ENCODE measurements around the gene HIPK2. TPM values are rescaled to one million over a fixed set of nuclear protein-coding genes. Genes with fewer than 3 reads are reported as not detected.
A peak's percentile ranks its signal among the peaks of the same experiment; 100 is the strongest.

HIPK2 gene
- total and polyA plus RNA-seq, 2 experiments from 2014 or later: 7.3 to 16.9 TPM

GRCh38 chr7:139769761-139770160 is 8.0 kb downstream of the HIPK2 start (continued):
- TF ChIP-seq ZNF114 (CRISPR knock-in tag; IDR thresholded peaks at IDR 0.05): no peak
- TF ChIP-seq REST (IDR thresholded peaks at IDR 0.05; ENCODE audit: unreplicated experiment): no peak
- no peak for TF ChIP-seq JUNB (IDR thresholded peaks at IDR 0.05; ENCODE audit: unreplicated experiment)
- TF ChIP-seq CREB1 (CRISPR knock-in tag; IDR thresholded peaks at IDR 0.05; ENCODE audit: low read depth): no peak

- no peaks in the 10 kb centered on the region for H3K9me3 Mint-ChIP-seq
- Histone ChIP-seq H3K27ac (ENCODE audit: low read depth) (no peak overlapping the region), H3K27me3 (ENCODE audit: insufficient read depth) (no peaks in the 10 kb centered on the region), H3K4me3 (no peak overlapping the region), H3K36me3 (ENCODE audit: insufficient read depth) (no peaks in the 10 kb centered on the region; the same call in 1 of the 2 replicates), H3F3A (replicated peaks; ENCODE audit: low read depth) (no peaks in the 10 kb centered on the region), H3K9me2 (ENCODE audit: insufficient read depth) (no peaks in the 10 kb centered on the region; the same call in 1 of the 2 replicates), H3K4me2 (no peak overlapping the region), H3K4me1 (ENCODE audit: insufficient read depth) (no peaks in the 10 kb centered on the region; the same call in 1 of the 2 replicates), H3K79me2 (replicated peaks; ENCODE audit: insufficient read depth) (peaks cover 50% of the 10 kb centered on the region), H4K20me1 (replicated peaks; ENCODE audit: insufficient read depth) (no peaks in the 10 kb centered on the region), H2AFZ (no peak overlapping the region)
- peak; percentile 36; the same call in 1 of the 3 replicates for ATAC-seq
- no peak overlapping the region for H3K4me3 Mint-ChIP-seq
- no peak overlapping the region for H3K27ac Mint-ChIP-seq
- DNase-seq (ENCODE audit: low spot score): no peak
- peaks cover 22% of the 10 kb centered on the region for H3K4me1 Mint-ChIP-seq
- no peaks in the 10 kb centered on the region for H3K36me3 Mint-ChIP-seq (ENCODE audit: low read depth)
- TF ChIP-seq ETS1 (IDR thresholded peaks at IDR 0.05): no peak
- TF ChIP-seq ZNF331 (CRISPR knock-in tag; IDR thresholded peaks at IDR 0.05; ENCODE audit: low read depth): no peak
- TF ChIP-seq CREB1 (CRISPR knock-in tag; IDR thresholded peaks at IDR 0.05; ENCODE audit: low read depth): no peak
- no peak for TF ChIP-seq JUNB (IDR thresholded peaks at IDR 0.05; ENCODE audit: unreplicated experiment)
- no peak for TF ChIP-seq ZNF462 (CRISPR knock-in tag; IDR thresholded peaks at IDR 0.05)
- H3K27me3 Mint-ChIP-seq (ENCODE audit: insufficient read depth, low read depth, poor library complexity): peaks cover 2% of the 10 kb centered on the region
Measured at GRCh38 chr7:139769066-139769465, 8.7 kb downstream of the HIPK2 start.

Measured in GM23338 (cell line).